GM19351 (cell line): ENCODE results near the gene CPLANE2.
"Not testable (repeated sequence)": the region's sequence is repeated elsewhere in the genome, so short reads cannot be mapped to it uniquely, and the experiment has no call there.

Source experiments
- ATAC-seq: cut with Tn5 transposase; IDR thresholded peaks from one replicate; pipeline ENCODE4 v1.9.1; 2021; ENCODE audit warnings: mild to moderate bottlenecking, moderate library complexity; ENCODE audit not compliant: unreplicated experiment

Gene CPLANE2

GRCh38 chr1:16210581-16210980, 26.4 kb downstream of the CPLANE2 start:
- ATAC-seq, result no peak

GRCh38 chr1:16209847-16210407, 27.1 kb downstream of the CPLANE2 start:
- no peak for ATAC-seq

GRCh38 chr1:16209132-16209846, 27.7 kb downstream of the CPLANE2 start:
- no peak for ATAC-seq

- no peak for ATAC-seq
Observed at GRCh38 chr1:16208270-16208987, 28.6 kb downstream of the CPLANE2 start.

GRCh38 chr1:16207318-16208269, 29.4 kb downstream of the CPLANE2 start:
- ATAC-seq, result no peak

GRCh38 chr1:16206547-16207317, 30.3 kb downstream of the CPLANE2 start:
- ATAC-seq, result peak; percentile 73

- peak; percentile 15 for ATAC-seq
Observed at GRCh38 chr1:16205891-16206546, 31.0 kb downstream of the CPLANE2 start.

GRCh38 chr1:16205334-16205671, 31.7 kb downstream of the CPLANE2 start:
- ATAC-seq, result no peak

GRCh38 chr1:16204634-16205333, 32.2 kb downstream of the CPLANE2 start:
- ATAC-seq, result no peak

- no peak for ATAC-seq
Observed at GRCh38 chr1:16204216-16204615, 32.8 kb downstream of the CPLANE2 start.

GRCh38 chr1:16203550-16203949, 33.4 kb downstream of the CPLANE2 start:
- no peak for ATAC-seq

- no peak for ATAC-seq
Observed at GRCh38 chr1:16202281-16203210, 34.4 kb downstream of the CPLANE2 start.

- ATAC-seq, result no peak
Observed at GRCh38 chr1:16199700-16200099, 37.3 kb downstream of the CPLANE2 start.

GRCh38 chr1:16199157-16199501, 37.9 kb downstream of the CPLANE2 start:
- no peak for ATAC-seq

- no peak for ATAC-seq
Observed at GRCh38 chr1:16198444-16199156, 38.4 kb downstream of the CPLANE2 start.

GRCh38 chr1:16196874-16197273, 40.1 kb downstream of the CPLANE2 start:
- ATAC-seq, result no peak

- not testable (repeated sequence) for ATAC-seq
Observed at GRCh38 chr1:16196139-16196538, 40.8 kb downstream of the CPLANE2 start.

GRCh38 chr1:16195518-16195905, 41.5 kb downstream of the CPLANE2 start:
- ATAC-seq, result no peak
